ENCODE measurements around the gene SMPD3.
A peak's percentile ranks its signal among the peaks of the same experiment; 100 is the strongest.

SMPD3 gene

GRCh38 chr16:68433316-68433715 is 15.0 kb downstream of the SMPD3 start:
- no peak for DNase-seq (ENCODE audit: low spot score)

- no peak for DNase-seq (ENCODE audit: low spot score)
Observed at GRCh38 chr16:68432701-68433100, 15.6 kb downstream of the SMPD3 start.

GRCh38 chr16:68429076-68429854 is 19.0 kb downstream of the SMPD3 start:
- DNase-seq (ENCODE audit: low spot score), result no peak

- DNase-seq (ENCODE audit: low spot score), result no peak
Observed at GRCh38 chr16:68427649-68428303, 20.5 kb downstream of the SMPD3 start.

GRCh38 chr16:68426347-68426652 is 22.0 kb downstream of the SMPD3 start:
- DNase-seq (ENCODE audit: low spot score), result no peak

- no peak for DNase-seq (ENCODE audit: low spot score)
Observed at GRCh38 chr16:68425498-68426346, 22.6 kb downstream of the SMPD3 start.

- no peak for DNase-seq (ENCODE audit: low spot score)
Observed at GRCh38 chr16:68423771-68424170, 24.5 kb downstream of the SMPD3 start.

- DNase-seq (ENCODE audit: low spot score), result no peak
Observed at GRCh38 chr16:68422396-68422960, 25.8 kb downstream of the SMPD3 start.

- no peak for DNase-seq (ENCODE audit: low spot score)
Observed at GRCh38 chr16:68421076-68421475, 27.2 kb downstream of the SMPD3 start.

GRCh38 chr16:68420366-68420942 is 27.9 kb downstream of the SMPD3 start:
- DNase-seq (ENCODE audit: low spot score), result no peak

GRCh38 chr16:68417711-68418301 is 30.5 kb downstream of the SMPD3 start:
- DNase-seq (ENCODE audit: low spot score), result peak; percentile 83

GRCh38 chr16:68416057-68417046 is 32.0 kb downstream of the SMPD3 start:
- peak; percentile 22 for DNase-seq (ENCODE audit: low spot score)

- no peak for DNase-seq (ENCODE audit: low spot score)
Observed at GRCh38 chr16:68414581-68414980, 33.7 kb downstream of the SMPD3 start.

GRCh38 chr16:68412061-68412460 is 36.2 kb downstream of the SMPD3 start:
- DNase-seq (ENCODE audit: low spot score), result no peak

GRCh38 chr16:68411086-68411485 is 37.2 kb downstream of the SMPD3 start:
- no peak for DNase-seq (ENCODE audit: low spot score)

GRCh38 chr16:68408967-68409366 is 39.3 kb downstream of the SMPD3 start:
- no peak for DNase-seq (ENCODE audit: low spot score)

- DNase-seq (ENCODE audit: low spot score), result no peak
Observed at GRCh38 chr16:68408428-68408827, 39.9 kb downstream of the SMPD3 start.

GRCh38 chr16:68406458-68407152 is 41.7 kb downstream of the SMPD3 start:
- DNase-seq (ENCODE audit: low spot score), result no peak

GRCh38 chr16:68404736-68405345 is 43.5 kb downstream of the SMPD3 start:
- DNase-seq (ENCODE audit: low spot score), result no peak

Data from germinal center (tissue), 1 donor.